NCI-H1092 (cell line): ENCODE data around the gene STEAP1.
A peak's percentile ranks its signal among the peaks of the same experiment; 100 is the strongest.
"Not testable (repeated sequence)": the region's sequence is repeated elsewhere in the genome, so short reads cannot be mapped to it uniquely, and the experiment has no call there.

Experiments
- DNase-seq: peaks from one replicate; lab custom pipeline; 2025; lab: John Stamatoyannopoulos, UW

The STEAP1 gene

GRCh38 chr7:90153943-90154771 is at the start of gene STEAP1:
STEAP1 (plus strand) TSS chr7:90154469; CDS start chr7:90159789, 5,320 bp downstream.
- DNase-seq = peak; percentile 82

DNA sequence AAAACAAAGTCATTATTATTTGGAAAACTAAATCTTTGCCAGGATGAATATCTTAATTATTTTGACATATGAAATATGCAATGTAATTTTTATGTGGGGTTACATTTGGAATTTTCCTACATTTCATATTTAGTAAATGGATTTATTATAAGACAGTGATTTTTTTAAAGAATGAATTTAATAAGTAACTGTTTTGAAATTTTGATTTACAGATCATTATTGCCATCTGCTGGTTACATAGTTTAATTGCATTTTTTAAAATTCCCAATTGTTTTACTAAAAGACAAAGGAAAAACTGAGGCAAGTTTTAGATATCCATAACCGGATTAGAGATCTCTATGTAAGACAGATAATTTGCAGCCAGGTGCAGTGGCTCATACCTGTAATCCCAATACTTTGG is 39.3 kb upstream of the STEAP1 start:
- not testable (repeated sequence) for DNase-seq

DNA sequence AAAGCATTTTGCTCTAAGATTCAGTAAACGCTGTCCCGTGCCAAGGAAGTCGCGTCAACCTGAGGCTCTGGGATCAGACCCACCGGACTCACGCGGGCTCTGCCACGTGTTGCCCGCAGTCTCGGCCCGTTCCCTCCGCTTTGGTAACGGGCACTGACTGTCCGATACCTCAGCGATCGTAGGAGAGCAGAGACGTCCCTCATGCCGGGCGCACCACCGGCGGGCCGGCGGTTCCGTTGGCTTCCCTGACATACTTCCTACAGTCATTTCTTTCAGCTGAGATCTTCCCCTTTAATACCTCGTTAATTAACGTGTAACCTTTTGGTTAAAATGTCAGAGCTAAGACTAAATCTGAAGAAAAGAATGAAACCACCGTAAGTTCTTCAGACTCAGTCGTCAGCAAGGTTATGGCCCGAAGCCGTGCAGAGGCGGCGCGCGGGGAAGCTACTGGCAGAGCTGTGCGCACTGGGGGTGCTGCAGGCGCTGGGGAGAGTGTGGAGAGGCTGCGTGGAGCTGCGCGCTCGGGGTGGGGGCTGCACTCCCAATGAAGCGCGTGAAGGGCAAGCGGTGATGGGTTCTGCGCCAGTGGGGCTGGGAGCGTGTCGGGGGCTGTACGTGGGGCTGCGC is 35.6 kb upstream of the STEAP1 start:
- not testable (repeated sequence) for DNase-seq

DNA sequence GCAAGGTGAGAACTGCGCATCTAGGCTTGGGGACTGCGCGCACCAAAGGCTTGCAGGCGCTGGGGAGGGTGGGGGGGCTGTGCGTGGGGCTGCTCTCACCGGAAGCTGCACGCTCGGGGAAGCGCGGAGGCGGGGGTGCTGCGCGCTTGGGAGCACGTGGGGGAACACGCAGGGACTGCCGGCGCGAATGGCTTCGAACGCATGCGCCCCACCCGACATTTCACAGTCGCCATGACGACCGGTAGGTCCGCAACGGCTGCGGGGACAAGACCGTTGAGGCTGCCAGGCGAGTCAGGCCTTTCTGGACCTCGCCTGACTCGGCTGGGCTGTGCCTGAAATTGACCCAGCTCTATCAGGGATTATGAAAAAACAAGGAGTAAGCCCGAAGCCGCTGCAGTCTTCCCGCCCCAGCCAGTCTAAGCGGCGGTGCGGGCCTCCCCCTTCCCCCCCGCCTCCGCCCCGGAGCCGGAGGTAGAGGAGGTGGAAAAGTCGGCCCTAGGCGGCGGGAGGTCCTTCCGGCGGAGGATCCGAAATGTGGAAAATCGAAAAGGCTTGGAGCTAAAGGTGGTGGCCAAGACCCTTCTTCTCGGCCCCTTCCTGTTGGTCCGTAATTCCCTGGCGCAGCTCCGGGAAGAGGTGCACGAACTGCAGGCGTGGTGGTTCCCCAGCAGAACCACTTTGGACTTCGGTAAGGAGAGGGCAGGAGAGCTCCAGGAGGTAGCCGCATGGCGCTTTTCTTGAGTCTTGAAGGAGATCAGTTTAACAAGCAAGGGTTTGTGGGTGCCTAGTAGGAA is 34.9 kb upstream of the STEAP1 start:
- DNase-seq = peak; percentile 53

DNA sequence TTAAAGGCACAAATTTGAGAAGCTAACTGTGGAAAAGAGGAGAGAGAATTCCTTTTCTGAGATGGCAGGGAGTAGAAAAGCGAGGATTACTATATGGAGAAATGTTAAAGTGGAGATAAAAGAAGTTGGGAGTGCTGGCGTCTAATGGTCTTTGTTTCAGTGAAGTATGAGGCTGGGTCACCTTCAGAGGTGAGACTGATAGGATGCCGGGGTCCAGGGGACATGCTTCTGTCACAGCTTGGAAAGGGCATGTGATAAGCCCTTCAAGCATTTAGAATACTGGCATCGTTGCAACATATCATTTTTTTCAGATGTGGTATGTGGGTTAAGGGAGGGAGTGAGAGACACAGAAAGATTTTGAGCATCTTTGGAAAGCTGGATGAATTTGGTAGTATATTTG is 34.1 kb upstream of the STEAP1 start:
- DNase-seq = not testable (repeated sequence)

DNA sequence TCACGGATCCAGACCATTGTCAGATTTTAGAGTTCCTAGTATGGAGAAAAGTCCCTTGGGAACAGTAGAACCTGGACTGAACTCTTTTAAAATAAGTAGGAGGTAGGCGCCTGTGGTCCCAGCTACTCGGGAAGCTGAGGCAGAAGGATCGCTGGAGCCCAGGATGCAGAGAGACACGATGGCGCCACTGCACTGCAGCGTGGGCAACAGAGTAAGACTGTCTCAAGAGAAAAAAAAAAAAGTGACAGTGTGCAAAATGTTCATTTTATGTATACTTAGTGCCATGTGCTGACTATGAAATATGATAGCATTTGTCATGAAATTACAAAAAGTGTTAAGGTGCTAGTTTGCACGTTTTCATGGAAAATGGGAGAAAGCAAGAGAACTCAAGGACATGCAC is 22.5 kb upstream of the STEAP1 start:
- DNase-seq = not testable (repeated sequence)

DNA sequence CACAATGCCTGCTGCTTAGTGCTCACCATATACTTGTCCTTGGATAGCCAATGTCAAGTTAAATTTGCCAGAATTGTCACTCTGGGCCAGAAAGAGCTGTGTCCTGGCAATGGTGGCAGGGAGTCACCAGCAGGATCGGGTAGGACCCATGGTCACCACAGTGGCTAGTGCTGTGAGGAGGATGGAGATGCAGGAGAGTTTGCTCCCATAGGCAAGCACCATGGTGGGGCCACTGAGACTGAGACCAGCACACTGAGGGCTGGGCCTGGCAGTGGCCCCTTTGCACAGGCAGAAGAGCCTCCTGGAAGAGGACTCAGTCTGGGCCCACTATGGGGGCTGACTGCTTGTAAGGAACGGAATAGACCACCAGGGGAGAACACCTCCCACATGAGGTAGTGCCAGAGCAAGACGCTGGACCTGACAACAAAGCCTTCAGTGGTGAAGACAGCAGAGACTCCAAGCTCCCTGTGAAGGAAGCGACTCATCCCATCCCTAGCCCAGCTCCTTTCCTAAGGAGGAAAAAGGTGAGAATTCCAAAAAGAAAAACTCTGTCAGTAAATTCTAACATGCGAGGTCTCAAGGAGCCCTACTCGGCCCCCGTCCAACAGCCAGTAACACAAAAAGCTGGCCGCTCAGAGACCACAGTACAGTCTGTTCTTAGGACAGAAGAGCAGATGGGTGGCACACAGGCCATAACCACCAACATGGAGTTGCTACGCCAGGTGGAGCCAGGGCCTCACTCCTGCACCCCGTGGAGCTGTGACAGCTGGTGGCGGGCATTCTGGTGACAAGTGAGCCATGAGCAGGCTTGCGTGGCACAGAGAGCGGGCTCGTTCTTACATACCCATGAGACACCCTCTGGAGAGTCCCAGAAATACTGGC is 6.9 kb upstream of the STEAP1 start:
- not testable (repeated sequence) for DNase-seq

DNA sequence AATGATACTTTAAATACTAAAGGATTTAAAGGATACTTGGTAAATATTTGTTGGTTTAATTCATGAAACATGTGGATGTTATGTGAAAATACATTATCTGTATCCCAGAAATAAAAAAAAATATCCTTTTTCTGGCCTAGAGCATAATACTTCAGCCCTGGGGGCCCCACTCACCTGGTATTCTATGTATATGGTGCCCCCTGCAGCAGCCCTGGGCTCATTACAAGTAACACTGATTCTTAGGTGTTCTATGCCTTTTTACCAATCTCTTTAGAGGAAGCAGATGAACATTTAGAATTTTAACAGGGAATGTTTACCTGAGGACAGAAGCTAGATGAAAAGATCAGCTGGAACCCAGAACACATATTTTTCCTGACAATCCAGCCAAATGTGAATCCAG is 4.8 kb upstream of the STEAP1 start:
- not testable (repeated sequence) for DNase-seq

GRCh38 chr7:90151884-90152283 is 2.4 kb upstream of the STEAP1 start:
- not testable (repeated sequence) for DNase-seq

- not testable (repeated sequence) for DNase-seq
Observed at GRCh38 chr7:90152642-90153253, 1.5 kb upstream of the STEAP1 start.

- no peak for DNase-seq
Observed at GRCh38 chr7:90155206-90155605, 937 bp downstream of the STEAP1 start.

- DNase-seq = not testable (repeated sequence)
Observed at GRCh38 chr7:90157331-90157730, 3.1 kb downstream of the STEAP1 start.

GRCh38 chr7:90157761-90158350 is 3.6 kb downstream of the STEAP1 start:
- not testable (repeated sequence) for DNase-seq

DNA sequence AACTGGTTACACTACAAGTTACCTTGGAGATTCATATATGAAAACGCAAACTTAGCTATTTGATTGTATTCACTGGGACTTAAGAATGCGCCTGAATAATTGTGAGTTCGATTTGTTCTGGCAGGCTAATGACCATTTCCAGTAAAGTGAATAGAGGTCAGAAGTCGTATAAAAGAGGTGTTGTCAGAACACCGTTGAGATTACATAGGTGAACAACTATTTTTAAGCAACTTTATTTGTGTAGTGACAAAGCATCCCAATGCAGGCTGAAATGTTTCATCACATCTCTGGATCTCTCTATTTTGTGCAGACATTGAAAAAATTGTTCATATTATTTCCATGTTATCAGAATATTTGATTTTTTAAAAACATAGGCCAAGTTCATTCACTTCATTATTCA is 9.3 kb downstream of the STEAP1 start:
- no peak for DNase-seq

DNA sequence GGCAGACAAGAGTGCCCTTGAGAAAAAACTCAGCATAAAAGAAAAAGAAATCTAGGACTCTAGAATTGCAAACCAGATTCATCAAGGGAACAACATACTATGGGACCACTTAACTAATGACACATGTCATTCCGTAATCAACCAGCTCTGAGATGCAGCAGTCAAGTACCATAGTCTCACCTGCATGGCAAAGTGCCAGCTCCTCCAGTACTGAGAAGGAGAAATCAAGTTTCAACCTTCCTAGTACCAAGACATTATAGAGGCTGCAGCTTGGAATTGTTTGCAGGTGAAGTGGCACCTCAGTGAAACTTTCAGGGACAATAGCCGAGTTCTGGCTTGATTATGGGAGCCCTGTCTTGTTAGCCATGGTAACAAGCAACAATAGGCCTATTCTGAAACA is 11.5 kb downstream of the STEAP1 start:
- DNase-seq = no peak

DNA sequence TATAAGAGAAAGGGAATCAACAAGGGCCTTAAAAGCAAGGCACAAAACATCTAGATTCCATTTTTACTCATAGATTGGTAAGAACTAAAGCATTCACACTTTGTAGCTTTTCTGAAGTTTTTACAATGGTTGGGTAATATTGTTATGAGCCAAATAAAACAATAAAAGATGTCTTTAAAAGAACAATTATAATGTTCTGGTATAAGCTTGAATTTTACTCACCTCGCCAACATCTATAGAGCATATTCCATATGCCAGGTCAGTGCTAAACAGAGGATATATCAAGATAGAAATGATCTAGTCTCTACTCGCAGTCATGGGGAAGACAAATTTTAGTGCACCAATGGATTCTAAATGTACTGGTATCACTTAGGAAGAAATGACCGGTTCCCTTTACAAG is 11.9 kb downstream of the STEAP1 start:
- DNase-seq = no peak

- DNase-seq = no peak
Observed at GRCh38 chr7:90167361-90167760, 13.1 kb downstream of the STEAP1 start.

DNA sequence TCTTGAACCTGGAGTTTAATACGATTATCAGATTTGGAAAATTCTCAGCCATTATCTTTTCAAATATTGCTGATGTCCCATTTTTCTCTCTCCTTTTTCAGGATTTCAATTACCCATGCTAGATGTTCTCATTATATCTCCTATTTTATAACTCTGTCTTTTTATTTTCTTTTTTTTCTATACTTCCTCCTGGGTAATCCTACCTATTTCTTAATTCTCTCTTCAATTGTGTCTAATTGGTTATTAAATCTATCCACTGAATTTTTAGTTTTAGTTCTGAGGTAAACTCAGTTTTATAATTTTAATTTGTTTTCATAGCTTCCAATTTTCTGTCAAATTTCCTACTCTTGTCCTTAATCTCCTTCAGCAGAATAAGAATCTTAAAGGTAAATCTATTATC is 15.6 kb downstream of the STEAP1 start:
- DNase-seq = no peak

GRCh38 chr7:90172121-90172520 is 17.9 kb downstream of the STEAP1 start:
- no peak for DNase-seq

- no peak for DNase-seq
Observed at GRCh38 chr7:90172624-90173023, 18.4 kb downstream of the STEAP1 start.
